OCI-LY7 (cell line): Measurements from ENCODE around the gene CEP131.

Experiments
- CTCF ChIP-seq: fragments of 200-600 bp; sonication (generic); conservative IDR thresholded peaks from 2 replicates; pipeline ENCODE4 v1.5.1; 2014; ENCODE audit warnings: mild to moderate bottlenecking, antibody characterized with exemption, low read length, moderate library complexity, mixed read lengths
- EZH2phosphoT487 ChIP-seq: fragments of 200-600 bp; sonication (generic); IDR thresholded peaks from 2 replicates; pipeline ENCODE4 v1.6.1; 2018; ENCODE audit warnings: low read depth, borderline replicate concordance, mild to moderate bottlenecking, mixed run types, antibody characterized with exemption, low read length, moderate library complexity, mixed read lengths

- TF ChIP-seq CTCF: no peak
- no peak for TF ChIP-seq EZH2phosphoT487
These were observed 1.4 kb downstream of the CEP131 start for GRCh38 chr17:81221371-81221841.
